Panc1 (cell line): ENCODE measurements around the gene SESN2. TPM values are rescaled to one million over a fixed set of nuclear protein-coding genes. Genes with fewer than 3 reads are reported as not detected.

Experiments used
- ATAC-seq: fragments of 200-7000 bp; cut with Tn5 transposase; 2 replicates; pipeline ENCODE4 v1.9.1; 2020; ENCODE audit warnings: mild to moderate bottlenecking, moderate library complexity
- BruUV-seq: library from RNA; stranded (reverse); fragments of 400-500 nt; replicated peaks from 2 replicates; lab custom pipeline; 2021; lab: Mats Ljungman, UMichigan
- CTCF ChIA-PET: fragments of 300-600 bp; sonication (Branson Sonifier 250); formaldehyde crosslinking; loops from one replicate; lab custom pipeline; 2022; ENCODE audit warnings: antibody characterized with exemption; lab: Charles Lee
- POLR2A ChIA-PET: fragments of 300-600 bp; sonication (Branson Sonifier 250); formaldehyde crosslinking; loops from one replicate; lab custom pipeline; 2022; ENCODE audit warnings: antibody characterized with exemption; lab: Charles Lee
- DNase-seq: peaks from one replicate; pipeline ENCODE4 v3.0.0-alpha.2; 2010; ENCODE audit warnings: low read depth, low spot score
- H3K27ac ChIP-seq: 2 replicates; pipeline ENCODE4 v1.5.1; 2011; ENCODE audit warnings: mild to moderate bottlenecking, low read length, inconsistent platforms
- H3K27me3 ChIP-seq: fragments of 200-500 bp; sonication (Bioruptor generic); 2 replicates; pipeline ENCODE4 v1.6.0; 2014; ENCODE audit warnings: low read length, inconsistent platforms; ENCODE audit not compliant: control insufficient read depth, insufficient read depth
- H3K36me3 ChIP-seq: fragments of 200-500 bp; sonication (Bioruptor generic); 2 replicates; pipeline ENCODE4 v1.5.1; 2014; ENCODE audit warnings: inconsistent platforms, mild to moderate bottlenecking, low read length, moderate library complexity; ENCODE audit not compliant: control insufficient read depth, insufficient read depth
- H3K4me1 ChIP-seq: 2 replicates; pipeline ENCODE4 v1.5.1; 2011; ENCODE audit warnings: inconsistent platforms, mild to moderate bottlenecking, low read length, moderate library complexity; ENCODE audit not compliant: control insufficient read depth, insufficient read depth
- H3K4me3 ChIP-seq, 2 experiments: 2 replicates each; pipeline ENCODE4 v1.5.1; 2011 to 2012; ENCODE audit warnings: low read depth in 2 of 2, low read length in 2 of 2, mild to moderate bottlenecking in 2 of 2, inconsistent platforms in 1 of 2, moderate library complexity in 1 of 2
- H3K9me3 ChIP-seq: fragments of 200-500 bp; sonication (Bioruptor generic); 2 replicates; pipeline ENCODE4 v1.5.1; 2014; ENCODE audit warnings: low read depth, mild to moderate bottlenecking, inconsistent platforms, low read length, moderate library complexity; ENCODE audit not compliant: control insufficient read depth, insufficient read depth
- CTCF ChIP-seq: fragments of 450-650 bp; IDR thresholded peaks from 2 replicates; pipeline ENCODE4 v1.5.1; 2017; ENCODE audit warnings: mild to moderate bottlenecking
- POLR2AphosphoS5 ChIP-seq: IDR thresholded peaks from 2 replicates; pipeline ENCODE4 v1.6.1; 2012; ENCODE audit warnings: mild to moderate bottlenecking, low read depth, low read length, moderate library complexity
- REST ChIP-seq, 2 experiments: IDR thresholded peaks; 2 replicates each; pipeline ENCODE4 v1.6.1; 2011 to 2012; ENCODE audit warnings: low read depth in 2 of 2, control low read depth in 1 of 2, low read length in 1 of 2, mild to moderate bottlenecking in 1 of 2, moderate library complexity in 1 of 2; ENCODE audit not compliant: insufficient read depth in 1 of 2
- SIN3A ChIP-seq: IDR thresholded peaks from 2 replicates; pipeline ENCODE4 v1.6.1; 2012; ENCODE audit warnings: low read depth, mild to moderate bottlenecking, low read length, moderate library complexity, borderline replicate concordance; ENCODE audit not compliant: insufficient read depth
- TCF7L2 ChIP-seq: IDR thresholded peaks from 2 replicates; pipeline ENCODE4 v1.6.1; 2011; ENCODE audit warnings: mild to moderate bottlenecking, low read depth, low read length, inconsistent platforms
- in situ Hi-C: cut with HindIII; loops from 2 replicates; pipeline ENCODE4 v1.10.0; 2016; ENCODE audit warnings: low sequenced_read_pairs, low pct_unique_long_range_greater_than_20kb
- intact Hi-C: fragments of 100-400 bp; cut with micrococcal nuclease; formaldehyde crosslinking; loops from one replicate; pipeline ENCODE4 v1.10.0; 2022; ENCODE audit not compliant: unreplicated experiment
- total RNA-seq: library from RNA; stranded (reverse); gene quantifications from one replicate; pipeline ENCODE4 v1.2.1, GENCODE V29; 2021; ENCODE audit not compliant: unreplicated experiment

Gene SESN2
- total RNA-seq, 1 experiment from 2014 or later = 19.7 TPM

- TF ChIP-seq TCF7L2 = no peak
- no peak for TF ChIP-seq POLR2AphosphoS5
- TF ChIP-seq REST (IDR thresholded peaks at IDR 0.05; ENCODE audit: insufficient read depth in 1 of 2, low read depth in 2 of 2, low read length in 1 of 2) = no peak
- no peak for TF ChIP-seq SIN3A
- TF ChIP-seq CTCF = no peak
- no peak for DNase-seq
- BruUV-seq = no TSS peak
- ChIA-PET POLR2A (no interaction called here), CTCF (no interaction called here)
- Histone ChIP-seq H3K27me3 (no peaks in the 10 kb centered on the region), H3K4me1 (peaks cover 7% of the 10 kb centered on the region; the same call in 1 of the 2 replicates), H3K9me3 (no peaks in the 10 kb centered on the region), H3K27ac (no peak overlapping the region), H3K4me3 (no peak overlapping the region), H3K36me3 (no peaks in the 10 kb centered on the region)
- in situ Hi-C loops = no loop called here
- intact Hi-C loops = no loop called here
- no peak for ATAC-seq
Observed at GRCh38 chr1:28314547-28314941, 55.2 kb downstream of the SESN2 start.

GRCh38 chr1:28317014-28317413, 57.7 kb downstream of the SESN2 start:
- ATAC-seq (no peak), DNase-seq (no peak)
- ChIA-PET POLR2A (no interaction called here), CTCF (no interaction called here)
- in situ Hi-C loops = no loop called here
- BruUV-seq = no TSS peak
- no peaks in the 10 kb centered on the region for H3K9me3 ChIP-seq
- no peak for TF ChIP-seq CTCF
- no peak for TF ChIP-seq REST (IDR thresholded peaks at IDR 0.05; ENCODE audit: insufficient read depth in 1 of 2, low read depth in 2 of 2, low read length in 1 of 2)
- TF ChIP-seq TCF7L2 = no peak
- TF ChIP-seq SIN3A = no peak
- no peak for TF ChIP-seq POLR2AphosphoS5
- H3K27me3 ChIP-seq = no peaks in the 10 kb centered on the region
- H3K36me3 ChIP-seq = no peaks in the 10 kb centered on the region
- H3K4me3 ChIP-seq = no peak overlapping the region
- intact Hi-C loops = no loop called here
- peaks cover 7% of the 10 kb centered on the region; the same call in 1 of the 2 replicates for H3K4me1 ChIP-seq
- H3K27ac ChIP-seq = no peak overlapping the region
